ENCODE data around the gene EXOC6B.

GRCh38 chr2:72386288-72386687, 439.5 kb downstream of the EXOC6B start:
- TF ChIP-seq CTCF (IDR thresholded peaks at IDR 0.05) (no peak), POLR2A (IDR thresholded peaks at IDR 0.05) (no peak)

All from body of pancreas (tissue), 4 donors.